ENCODE results near the gene GPX1. TPM values are rescaled to one million over a fixed set of nuclear protein-coding genes. Genes with fewer than 3 reads are reported as not detected.
A peak's percentile ranks its signal among the peaks of the same experiment; 100 is the strongest.

GPX1 gene
- total RNA-seq, 6 experiments from 2014 or later: 359 to 607 (median 548) TPM

DNA sequence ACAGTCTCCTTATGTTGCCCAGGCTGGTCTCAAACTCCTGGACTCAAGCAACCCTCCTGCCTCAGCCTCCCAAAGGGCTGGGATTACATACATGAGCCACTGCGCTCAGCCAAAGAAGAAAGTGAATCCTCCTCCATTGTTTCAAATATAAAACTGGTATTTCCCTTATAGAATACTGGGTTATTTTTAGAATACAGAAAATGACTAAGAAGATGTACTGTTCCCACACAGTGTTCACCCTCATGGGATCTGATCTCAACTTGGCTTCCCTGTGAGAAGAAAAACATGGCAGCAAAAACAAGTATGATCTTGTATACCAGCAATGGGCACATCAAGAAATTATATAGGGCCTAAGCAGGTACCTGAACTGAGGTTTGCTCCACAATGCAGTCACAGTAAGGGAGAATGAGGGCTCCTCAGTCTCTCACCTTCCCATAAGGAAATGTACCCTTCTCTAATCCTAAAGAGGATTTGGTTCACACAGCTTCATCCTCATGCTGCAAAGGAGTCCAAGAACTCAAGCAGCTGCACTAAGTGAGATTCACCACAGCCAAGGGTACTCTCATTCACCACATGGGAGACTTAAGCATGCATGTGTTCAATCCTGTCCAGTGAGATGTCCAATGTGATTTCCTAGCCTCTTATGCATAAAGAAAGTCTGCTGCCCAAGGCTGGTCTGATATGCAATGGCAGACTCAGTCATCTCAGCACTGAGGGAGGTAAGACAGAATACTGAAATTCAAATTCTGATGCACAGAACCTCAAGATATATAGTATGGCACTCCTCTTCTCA lies 44.1 kb downstream of the GPX1 start:
- Mint-ChIP-seq H3K4me1 (ENCODE audit: low read depth) (peaks cover 8% of the 10 kb centered on the region), H3K27me3 (ENCODE audit: insufficient read depth) (no peaks in the 10 kb centered on the region), H3K36me3 (ENCODE audit: low read depth) (peaks cover 18% of the 10 kb centered on the region), H3K4me3 (no peak overlapping the region), H3K27ac (peak overlapping the region; percentile 29; the same call in 1 of the 2 replicates), H3K9me3 (no peaks in the 10 kb centered on the region)
- DNase-seq: peak; percentile 6
- TF ChIP-seq, protein P1, sequence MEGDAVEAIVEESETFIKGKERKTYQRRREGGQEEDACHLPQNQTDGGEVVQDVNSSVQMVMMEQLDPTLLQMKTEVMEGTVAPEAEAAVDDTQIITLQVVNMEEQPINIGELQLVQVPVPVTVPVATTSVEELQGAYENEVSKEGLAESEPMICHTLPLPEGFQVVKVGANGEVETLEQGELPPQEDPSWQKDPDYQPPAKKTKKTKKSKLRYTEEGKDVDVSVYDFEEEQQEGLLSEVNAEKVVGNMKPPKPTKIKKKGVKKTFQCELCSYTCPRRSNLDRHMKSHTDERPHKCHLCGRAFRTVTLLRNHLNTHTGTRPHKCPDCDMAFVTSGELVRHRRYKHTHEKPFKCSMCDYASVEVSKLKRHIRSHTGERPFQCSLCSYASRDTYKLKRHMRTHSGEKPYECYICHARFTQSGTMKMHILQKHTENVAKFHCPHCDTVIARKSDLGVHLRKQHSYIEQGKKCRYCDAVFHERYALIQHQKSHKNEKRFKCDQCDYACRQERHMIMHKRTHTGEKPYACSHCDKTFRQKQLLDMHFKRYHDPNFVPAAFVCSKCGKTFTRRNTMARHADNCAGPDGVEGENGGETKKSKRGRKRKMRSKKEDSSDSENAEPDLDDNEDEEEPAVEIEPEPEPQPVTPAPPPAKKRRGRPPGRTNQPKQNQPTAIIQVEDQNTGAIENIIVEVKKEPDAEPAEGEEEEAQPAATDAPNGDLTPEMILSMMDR (IDR thresholded peaks at IDR 0.05): no peak

DNA sequence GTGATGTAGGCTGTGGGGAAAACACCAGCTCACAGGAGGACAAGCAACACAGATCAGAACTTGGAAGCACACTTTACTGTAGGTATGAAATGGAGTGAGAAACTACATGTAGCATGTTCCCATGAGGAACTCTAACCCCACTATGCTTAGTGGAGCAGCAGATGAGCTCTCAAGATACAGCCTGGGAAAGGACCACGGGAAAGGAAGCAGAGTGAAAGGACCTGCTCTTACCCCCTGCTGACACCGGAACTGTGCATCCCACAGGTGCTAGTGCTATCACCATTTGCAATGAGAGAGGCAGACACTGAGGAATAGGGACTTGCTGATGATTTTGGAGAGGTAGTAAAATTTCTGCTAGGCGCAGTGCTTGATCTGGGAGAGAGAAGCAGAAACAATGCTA lies 46.9 kb downstream of the GPX1 start:
- Mint-ChIP-seq H3K9me3 (no peaks in the 10 kb centered on the region), H3K27me3 (ENCODE audit: insufficient read depth) (no peaks in the 10 kb centered on the region), H3K27ac (no peak overlapping the region), H3K4me1 (ENCODE audit: low read depth) (peaks cover 8% of the 10 kb centered on the region), H3K36me3 (ENCODE audit: low read depth) (peaks cover 14% of the 10 kb centered on the region), H3K4me3 (no peak overlapping the region)
- TF ChIP-seq, protein P1 (IDR thresholded peaks at IDR 0.05): no peak
- DNase-seq: no peak

DNA sequence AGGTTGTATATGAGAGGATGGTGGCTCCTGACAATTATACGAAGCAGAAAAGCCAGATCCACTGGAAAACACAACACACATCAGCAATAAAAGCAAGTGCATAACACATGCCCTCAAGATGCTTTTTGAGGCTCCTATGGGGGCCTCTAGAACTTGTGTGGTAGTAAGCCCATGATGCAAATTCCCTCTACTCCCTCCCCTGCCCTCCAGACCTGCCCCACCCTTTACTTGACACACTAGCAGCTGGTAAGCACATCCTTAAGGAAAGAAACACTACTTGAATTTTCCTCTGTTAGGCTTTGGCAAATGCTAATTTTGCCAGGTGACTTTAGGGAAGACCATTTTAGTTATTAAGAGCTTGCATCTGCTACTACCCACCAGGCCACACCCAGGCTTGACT lies 47.5 kb downstream of the GPX1 start:
- TF ChIP-seq, protein P1 (IDR thresholded peaks at IDR 0.05): no peak
- no peak overlapping the region for H3K4me3 Mint-ChIP-seq
- H3K9me3 Mint-ChIP-seq: no peaks in the 10 kb centered on the region
- H3K36me3 Mint-ChIP-seq (ENCODE audit: low read depth): peaks cover 16% of the 10 kb centered on the region
- DNase-seq: no peak
- no peak overlapping the region for H3K27ac Mint-ChIP-seq
- peaks cover 8% of the 10 kb centered on the region for H3K4me1 Mint-ChIP-seq (ENCODE audit: low read depth)
- H3K27me3 Mint-ChIP-seq (ENCODE audit: insufficient read depth): no peaks in the 10 kb centered on the region

Other genes starting within 250 kb of the GPX1 start
- 10 to 100 TPM; 35.2 to 49.2 (median 42.6) TPM for gene USP19, start 237.5 kb downstream of the GPX1 start, total RNA-seq (2021; fragmentation: NEBNext Ultra II Directional; extraction: Animal tissue kit (Norgen Biotek cat#: 25700))
- gene LAMB2, start 225.3 kb downstream of the GPX1 start, total RNA-seq (2021; fragmentation: NEBNext Ultra II Directional; extraction: Animal tissue kit (Norgen Biotek cat#: 25700)): 100 to 1,000 TPM; 432 to 518 (median 449) TPM
- gene CCDC71, start 192.0 kb downstream of the GPX1 start, total RNA-seq (2021; fragmentation: NEBNext Ultra II Directional; extraction: Animal tissue kit (Norgen Biotek cat#: 25700)): 10 to 100 TPM; 20.0 to 23.7 (median 21.9) TPM
- 10 to 100 TPM; 16.7 to 22.0 (median 19.6) TPM for gene KLHDC8B, start 186.8 kb downstream of the GPX1 start, total RNA-seq (2021; fragmentation: NEBNext Ultra II Directional; extraction: Animal tissue kit (Norgen Biotek cat#: 25700))
- gene C3orf62, start 81.1 kb downstream of the GPX1 start, total RNA-seq (2021; fragmentation: NEBNext Ultra II Directional; extraction: Animal tissue kit (Norgen Biotek cat#: 25700)): 1 to 10 TPM; 2.4 to 3.5 (median 2.9) TPM
- gene USP4, start 18.3 kb downstream of the GPX1 start, total RNA-seq (2021; fragmentation: NEBNext Ultra II Directional; extraction: Animal tissue kit (Norgen Biotek cat#: 25700)): 10 to 100 TPM; 41.4 to 48.3 (median 44.8) TPM
- 100 to 1,000 TPM; 703 to 739 (median 716) TPM for gene RHOA, start 53.6 kb upstream of the GPX1 start, total RNA-seq (2021; fragmentation: NEBNext Ultra II Directional; extraction: Animal tissue kit (Norgen Biotek cat#: 25700))
- gene TCTA, start 54.1 kb upstream of the GPX1 start, total RNA-seq (2021; fragmentation: NEBNext Ultra II Directional; extraction: Animal tissue kit (Norgen Biotek cat#: 25700)): 10 to 100 TPM; 45.5 to 58.7 (median 49.9) TPM
- gene AMT, start 64.1 kb upstream of the GPX1 start, total RNA-seq (2021; fragmentation: NEBNext Ultra II Directional; extraction: Animal tissue kit (Norgen Biotek cat#: 25700)): 1 to 10 TPM in 5 of 6 experiments, under 1 TPM in 1; 0.78 to 3.2 (median 1.2) TPM
- gene NICN1, start 71.0 kb upstream of the GPX1 start, total RNA-seq (2021; fragmentation: NEBNext Ultra II Directional; extraction: Animal tissue kit (Norgen Biotek cat#: 25700)): 10 to 100 TPM; 10.3 to 15.8 (median 13.2) TPM
- gene DAG1, start 111.9 kb upstream of the GPX1 start, total RNA-seq (2021; fragmentation: NEBNext Ultra II Directional; extraction: Animal tissue kit (Norgen Biotek cat#: 25700)): 100 to 1,000 TPM; 101 to 121 (median 106) TPM
- under 1 TPM; 0.02 to 0.14 (median 0.06) TPM for gene BSN, start 196.1 kb upstream of the GPX1 start, total RNA-seq (2021; fragmentation: NEBNext Ultra II Directional; extraction: Animal tissue kit (Norgen Biotek cat#: 25700))

Measured in HFFc6 (cell line).